ENCODE results near the gene SPSB4. TPM values are rescaled to one million over a fixed set of nuclear protein-coding genes. Genes with fewer than 3 reads are reported as not detected.

Gene SPSB4
- total and polyA plus RNA-seq, 4 donors: 0.19 to 1.9 (median 0.87) TPM

GRCh38 chr3:141078200-141078599 is 27.1 kb downstream of the SPSB4 start:
- Histone ChIP-seq H3K36me3 (ENCODE audit: control insufficient read depth in 4 of 4, insufficient read depth in 3 of 4, low read depth in 1 of 4, low read length in 3 of 4) (no peaks in the 10 kb centered on the region), H3K4me3 (ENCODE audit: low read depth in 1 of 3, low read length in 3 of 3) (no peak overlapping the region), H3K27me3 (ENCODE audit: control insufficient read depth in 4 of 4, insufficient read depth in 4 of 4, low read length in 3 of 4) (no peaks in the 10 kb centered on the region), H3K27ac (ENCODE audit: low read depth in 1 of 2, low read length in 2 of 2) (no peak overlapping the region), H3K9me3 (ENCODE audit: control insufficient read depth in 4 of 4, low read length in 3 of 4) (no peaks in the 10 kb centered on the region), H3K9ac (ENCODE audit: low read depth in 1 of 2, low read length in 2 of 2) (no peak overlapping the region), H3K4me1 (ENCODE audit: control insufficient read depth in 4 of 4, insufficient read depth in 4 of 4, low read length in 3 of 4) (peaks cover 0 to 2% (median 0%) of the 10 kb centered on the region in 4 donors)
- DNase-seq (ENCODE audit: low spot score): no peak
- 80% methylated on average over 3 of the region's 3 CpGs for WGBS
- TF ChIP-seq HNF4G (IDR thresholded peaks at IDR 0.05) (no peak), REST (IDR thresholded peaks at IDR 0.05) (no peak), ATF3 (IDR thresholded peaks at IDR 0.05) (no peak), SP1 (IDR thresholded peaks at IDR 0.05) (no peak), MAX (IDR thresholded peaks at IDR 0.05) (no peak), ZBTB33 (IDR thresholded peaks at IDR 0.05) (no peak), EGR1 (IDR thresholded peaks at IDR 0.05; ENCODE audit: low read depth in 2 of 2) (no peak), RAD21 (IDR thresholded peaks at IDR 0.05) (no peak), TAF1 (conservative IDR thresholded peaks at IDR 0.05) (no peak)

GRCh38 chr3:141080431-141080830 is 29.3 kb downstream of the SPSB4 start:
- 85% methylated on average over 3 of the region's 3 CpGs for WGBS
- no peak overlapping the region for H3K9ac ChIP-seq (ENCODE audit: low read depth in 1 of 2, low read length in 2 of 2)
- TF ChIP-seq ZBTB33 (IDR thresholded peaks at IDR 0.05) (no peak), FOXA2 (IDR thresholded peaks at IDR 0.05) (no peak), HNF4G (IDR thresholded peaks at IDR 0.05) (no peak), RXRA (IDR thresholded peaks at IDR 0.05) (no peak), YY1 (IDR thresholded peaks at IDR 0.05) (no peak), NR2F2 (IDR thresholded peaks at IDR 0.05) (no peak), HNF4A (conservative IDR thresholded peaks at IDR 0.05) (no peak), ATF3 (IDR thresholded peaks at IDR 0.05) (no peak), TAF1 (conservative IDR thresholded peaks at IDR 0.05) (no peak), MAX (IDR thresholded peaks at IDR 0.05) (no peak), EGR1 (IDR thresholded peaks at IDR 0.05; ENCODE audit: low read depth in 2 of 2) (no peak), JUND (IDR thresholded peaks at IDR 0.05) (no peak), REST (IDR thresholded peaks at IDR 0.05) (no peak), RAD21 (IDR thresholded peaks at IDR 0.05) (no peak), GABPA (IDR thresholded peaks at IDR 0.05 in 1 of 2, conservative IDR thresholded peaks at IDR 0.05 in 1 of 2) (no peak), SP1 (IDR thresholded peaks at IDR 0.05) (no peak), FOXA1 (IDR thresholded peaks at IDR 0.05) (no peak)

More at GRCh38 chr3:141080431-141080830, 29.3 kb downstream of the SPSB4 start:
- no peak overlapping the region for H3K4me3 ChIP-seq (ENCODE audit: low read depth in 1 of 3, low read length in 3 of 3)
- H3K4me1 ChIP-seq (ENCODE audit: control insufficient read depth in 4 of 4, insufficient read depth in 4 of 4, low read length in 3 of 4): peaks cover 0 to 2% (median 0%) of the 10 kb centered on the region in 4 donors
- H3K27ac ChIP-seq (ENCODE audit: low read depth in 1 of 2, low read length in 2 of 2): no peak overlapping the region
- no peak for DNase-seq (ENCODE audit: low spot score)
- no peaks in the 10 kb centered on the region for H3K36me3 ChIP-seq (ENCODE audit: control insufficient read depth in 4 of 4, insufficient read depth in 3 of 4, low read depth in 1 of 4, low read length in 3 of 4)
- H3K27me3 ChIP-seq (ENCODE audit: control insufficient read depth in 4 of 4, insufficient read depth in 4 of 4, low read length in 3 of 4): no peaks in the 10 kb centered on the region
- no peaks in the 10 kb centered on the region for H3K9me3 ChIP-seq (ENCODE audit: control insufficient read depth in 4 of 4, low read length in 3 of 4)

Measured in liver (tissue), 9 donors.